ENCODE measurements around the gene PRSS38.

PRSS38 gene

GRCh38 chr1:227789084-227790033, 26.1 kb upstream of the PRSS38 start:
- peaks cover 2% of the 10 kb centered on the region for H3K4me1 ChIP-seq
- H3K4me3 ChIP-seq (ENCODE audit: low read depth, low read length) = no peak overlapping the region
- no peaks in the 10 kb centered on the region for H3K36me3 ChIP-seq (ENCODE audit: control insufficient read depth, insufficient read depth, low read length)
- H3K9ac ChIP-seq = no peak overlapping the region
- no peaks in the 10 kb centered on the region for H3K79me2 ChIP-seq
- peak overlapping the region; percentile 63 for H3K4me2 ChIP-seq (ENCODE audit: low read length)
- H3K9me3 ChIP-seq (ENCODE audit: control insufficient read depth, low read length) = no peaks in the 10 kb centered on the region
- H2AFZ ChIP-seq = peak overlapping the region; percentile 78
- TF ChIP-seq CTCF (IDR thresholded peaks at IDR 0.05) = no peak
- no peak overlapping the region for H3K27ac ChIP-seq
- no peaks in the 10 kb centered on the region for H3K27me3 ChIP-seq (ENCODE audit: control insufficient read depth, insufficient read depth, low read length)

DNA sequence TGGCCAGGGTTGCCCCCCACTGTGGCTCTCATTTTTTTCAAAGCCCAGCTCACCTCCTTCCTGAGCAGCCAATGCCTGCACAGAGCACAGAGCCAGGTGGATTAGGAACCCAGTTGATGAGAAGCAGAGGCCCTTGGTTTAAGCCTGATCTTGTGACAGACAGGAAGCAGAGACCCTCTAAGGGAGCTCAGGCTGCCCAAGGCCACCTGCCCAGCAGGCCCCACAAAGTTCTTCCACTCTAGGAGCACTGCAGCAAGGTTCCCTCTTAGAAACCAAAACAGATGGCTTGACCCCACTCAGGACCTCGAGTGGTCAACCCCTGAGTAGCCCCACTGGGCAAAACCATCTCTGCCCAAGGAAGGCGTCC, 25.5 kb upstream of the PRSS38 start:
- no peak overlapping the region for H2AFZ ChIP-seq

DNA sequence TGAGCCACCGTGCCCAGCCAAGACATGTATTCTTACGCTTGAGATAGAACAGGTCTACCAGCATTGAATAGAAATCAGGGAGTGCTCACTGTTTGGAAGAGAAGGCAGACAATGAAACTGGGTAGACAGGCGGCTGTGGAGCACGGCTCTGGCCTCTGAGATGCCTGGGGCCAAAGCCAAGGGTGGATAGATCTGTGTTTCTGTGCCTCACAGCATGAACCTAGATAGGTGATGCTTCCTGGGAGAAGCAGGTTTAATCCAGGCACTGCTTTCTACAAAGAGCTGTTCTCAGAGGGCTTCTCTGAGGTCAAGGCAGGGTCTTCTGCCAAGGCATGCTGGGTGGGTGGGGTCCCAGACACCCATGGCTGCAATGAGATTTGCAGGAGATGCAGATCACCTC, 24.6 kb upstream of the PRSS38 start:
- H3K79me2 ChIP-seq = no peaks in the 10 kb centered on the region
- no peaks in the 10 kb centered on the region for H3K36me3 ChIP-seq (ENCODE audit: control insufficient read depth, insufficient read depth, low read length)
- H3K9me3 ChIP-seq (ENCODE audit: control insufficient read depth, low read length) = no peaks in the 10 kb centered on the region
- H3K27ac ChIP-seq = no peak overlapping the region
- H2AFZ ChIP-seq = no peak overlapping the region
- no peaks in the 10 kb centered on the region for H3K27me3 ChIP-seq (ENCODE audit: control insufficient read depth, insufficient read depth, low read length)
- H3K4me2 ChIP-seq (ENCODE audit: low read length) = no peak overlapping the region
- no peak overlapping the region for H3K9ac ChIP-seq
- peaks cover 2% of the 10 kb centered on the region for H3K4me1 ChIP-seq
- H3K4me3 ChIP-seq (ENCODE audit: low read depth, low read length) = no peak overlapping the region
- TF ChIP-seq CTCF (IDR thresholded peaks at IDR 0.05) = no peak

More for the DNA sequence above, 25.5 kb upstream of the PRSS38 start:
- no peak overlapping the region for H3K4me2 ChIP-seq (ENCODE audit: low read length)
- H3K27me3 ChIP-seq (ENCODE audit: control insufficient read depth, insufficient read depth, low read length) = no peaks in the 10 kb centered on the region
- TF ChIP-seq CTCF (IDR thresholded peaks at IDR 0.05) = no peak
- H3K9ac ChIP-seq = no peak overlapping the region
- H3K4me1 ChIP-seq = peaks cover 2% of the 10 kb centered on the region
- no peak overlapping the region for H3K4me3 ChIP-seq (ENCODE audit: low read depth, low read length)
- no peak overlapping the region for H3K27ac ChIP-seq
- no peaks in the 10 kb centered on the region for H3K9me3 ChIP-seq (ENCODE audit: control insufficient read depth, low read length)
- H3K79me2 ChIP-seq = no peaks in the 10 kb centered on the region
- no peaks in the 10 kb centered on the region for H3K36me3 ChIP-seq (ENCODE audit: control insufficient read depth, insufficient read depth, low read length)

GRCh38 chr1:227791425-227792143, 23.9 kb upstream of the PRSS38 start:
- Histone ChIP-seq H3K9ac (no peak overlapping the region), H3K9me3 (ENCODE audit: control insufficient read depth, low read length) (no peaks in the 10 kb centered on the region), H3K27me3 (ENCODE audit: control insufficient read depth, insufficient read depth, low read length) (no peaks in the 10 kb centered on the region), H3K4me1 (peaks cover 2% of the 10 kb centered on the region), H3K36me3 (ENCODE audit: control insufficient read depth, insufficient read depth, low read length) (no peaks in the 10 kb centered on the region), H3K79me2 (no peaks in the 10 kb centered on the region), H2AFZ (no peak overlapping the region), H3K27ac (no peak overlapping the region), H3K4me2 (ENCODE audit: low read length) (no peak overlapping the region), H3K4me3 (ENCODE audit: low read depth, low read length) (no peak overlapping the region)
- TF ChIP-seq CTCF (IDR thresholded peaks at IDR 0.05) = no peak
